WTC11 (cell line): ENCODE measurements around the gene RAD51. TPM values are rescaled to one million over a fixed set of nuclear protein-coding genes. Genes with fewer than 3 reads are reported as not detected.

Source experiments
- ATAC-seq: fragments of 200-7000 bp; cut with Tn5 transposase; 2 replicates; pipeline ENCODE4 v1.10.0; 2021; ENCODE audit warnings: mild to moderate bottlenecking, moderate library complexity
- CTCF ChIA-PET: fragments of 300-600 bp; sonication (Branson Sonifier 250); formaldehyde crosslinking; loops from one replicate; lab custom pipeline; 2021; ENCODE audit warnings: antibody characterized with exemption; lab: Charles Lee
- POLR2A ChIA-PET: fragments of 350-600 bp; sonication (Branson Sonifier 250); formaldehyde crosslinking; loops from one replicate; lab custom pipeline; 2021; ENCODE audit warnings: antibody characterized with exemption; lab: Charles Lee
- DNase-seq: peaks from one replicate; pipeline ENCODE4 v3.0.0; 2021; ENCODE audit warnings: low spot score
- H3K27ac Mint-ChIP-seq: 2 replicates; pipeline ENCODE4 v1.8.0; 2021; ENCODE audit warnings: mixed read lengths
- H3K27me3 Mint-ChIP-seq: 2 replicates; pipeline ENCODE4 v1.8.0; 2021; ENCODE audit warnings: low read depth, mild to moderate bottlenecking, moderate library complexity, mixed read lengths
- H3K36me3 Mint-ChIP-seq: 2 replicates; pipeline ENCODE4 v1.8.0; 2021; ENCODE audit warnings: mixed read lengths
- H3K4me1 Mint-ChIP-seq: 2 replicates; pipeline ENCODE4 v1.8.0; 2022; ENCODE audit warnings: mixed read lengths
- H3K4me3 Mint-ChIP-seq: 2 replicates; pipeline ENCODE4 v1.8.0; 2021; ENCODE audit warnings: mild to moderate bottlenecking, moderate library complexity, mixed read lengths
- H3K9me3 Mint-ChIP-seq: 2 replicates; pipeline ENCODE4 v1.8.0; 2021; ENCODE audit warnings: mixed read lengths
- ELF4 ChIP-seq: sonication (generic); formaldehyde crosslinking; IDR thresholded peaks from 2 replicates; pipeline ENCODE4 v1.8.1; 2022; ENCODE audit warnings: low read depth, mild to moderate bottlenecking, moderate library complexity, missing genetic modification reagents
- GABPB1 ChIP-seq: sonication (generic); formaldehyde crosslinking; IDR thresholded peaks from 2 replicates; pipeline ENCODE4 v1.8.1; 2023; ENCODE audit warnings: mild to moderate bottlenecking, missing genetic modification reagents
- NR1H2 ChIP-seq: sonication (generic); formaldehyde crosslinking; IDR thresholded peaks from 2 replicates; pipeline ENCODE4 v1.9.0; 2021; ENCODE audit warnings: mild to moderate bottlenecking, moderate library complexity, missing genetic modification reagents
- PRRX2 ChIP-seq: fragments of 250-450 bp; sonication (Bioruptor Pico); IDR thresholded peaks from 2 replicates; pipeline ENCODE4 v1.8.0; 2021; ENCODE audit warnings: mild to moderate bottlenecking
- RORB ChIP-seq: fragments of 250-450 bp; sonication (Bioruptor Pico); IDR thresholded peaks from 2 replicates; pipeline ENCODE4 v1.9.0; 2021; ENCODE audit warnings: mild to moderate bottlenecking
- SMAD3 ChIP-seq: sonication (generic); formaldehyde crosslinking; IDR thresholded peaks from 2 replicates; pipeline ENCODE4 v1.8.0; 2022; ENCODE audit warnings: missing genetic modification reagents, mild to moderate bottlenecking, borderline replicate concordance
- ZNF121 ChIP-seq: sonication (generic); formaldehyde crosslinking; IDR thresholded peaks from 2 replicates; pipeline ENCODE4 v1.8.0; 2023; ENCODE audit warnings: missing genetic modification reagents
- ZNF423 ChIP-seq: fragments of 250-450 bp; sonication (Bioruptor Pico); IDR thresholded peaks from 2 replicates; pipeline ENCODE4 v2.1.2; 2022; ENCODE audit warnings: mild to moderate bottlenecking, moderate library complexity
- total RNA-seq: library from RNA; stranded (reverse); gene quantifications from 3 replicates; pipeline ENCODE4 v1.2.3, GENCODE V29; 2021
- TF ChIP-seq, protein P1 (sequence below): sonication (generic); formaldehyde crosslinking; conservative IDR thresholded peaks from 2 replicates; pipeline ENCODE4 v1.8.1; 2023; ENCODE audit warnings: mild to moderate bottlenecking, low read depth, missing genetic modification reagents, moderate library complexity
- TF ChIP-seq, protein P2 (sequence below): sonication (generic); formaldehyde crosslinking; IDR thresholded peaks from 2 replicates; pipeline ENCODE4 v1.8.1; 2022; ENCODE audit warnings: low read depth, missing genetic modification reagents, borderline replicate concordance
- TF ChIP-seq, protein P3 (sequence below): sonication (generic); formaldehyde crosslinking; IDR thresholded peaks from 2 replicates; pipeline ENCODE4 v1.8.1; 2023; ENCODE audit warnings: mild to moderate bottlenecking, moderate library complexity, missing genetic modification reagents
- TF ChIP-seq, protein P4 (sequence below): sonication (generic); formaldehyde crosslinking; IDR thresholded peaks from 2 replicates; pipeline ENCODE4 v1.8.1; 2023; ENCODE audit warnings: mild to moderate bottlenecking, missing genetic modification reagents
- TF ChIP-seq, protein P5 (sequence below): sonication (generic); formaldehyde crosslinking; IDR thresholded peaks from 2 replicates; pipeline ENCODE4 v1.8.0; 2023; ENCODE audit warnings: missing genetic modification reagents, mild to moderate bottlenecking, borderline replicate concordance
- TF ChIP-seq, protein P6 (sequence below): fragments of 250-450 bp; sonication (Bioruptor Pico); IDR thresholded peaks from 2 replicates; pipeline ENCODE4 v1.9.0; 2021; ENCODE audit warnings: mild to moderate bottlenecking
- TF ChIP-seq, protein P7 (sequence below): fragments of 250-450 bp; sonication (Bioruptor Pico); IDR thresholded peaks from 2 replicates; pipeline ENCODE4 v2.1.2; 2022; ENCODE audit warnings: mild to moderate bottlenecking, moderate library complexity

RAD51 gene
- total RNA-seq, 1 experiment from 2014 or later: 36.4 TPM

DNA sequence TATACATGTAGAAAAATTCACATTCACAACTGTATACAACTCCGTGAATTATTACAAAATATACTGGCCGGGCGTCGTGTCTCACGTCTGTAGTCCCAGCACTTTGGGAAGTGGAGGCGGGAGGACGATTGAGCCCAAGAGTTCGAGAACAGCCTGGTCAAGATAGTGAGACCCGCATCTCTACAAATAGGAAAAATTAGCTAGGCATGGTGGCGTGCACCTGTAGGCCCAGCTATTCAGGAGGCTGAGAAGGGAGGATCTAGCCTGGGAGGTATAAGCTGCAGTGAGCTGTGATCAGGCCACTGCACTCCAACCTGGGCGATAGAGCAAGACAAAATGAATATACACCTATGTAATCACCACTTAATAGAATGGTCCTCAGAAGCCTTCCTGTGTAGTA, 1.3 kb downstream of the RAD51 start:
- no peaks in the 10 kb centered on the region for H3K27me3 Mint-ChIP-seq
- H3K9me3 Mint-ChIP-seq: no peaks in the 10 kb centered on the region
- H3K36me3 Mint-ChIP-seq: peaks cover 34% of the 10 kb centered on the region
- DNase-seq (no peak), ATAC-seq (no peak)
- TF ChIP-seq PRRX2 (CRISPR knock-in tag) (no peak), ZNF121 (CRISPR knock-in tag) (peak; percentile 67; the same call in 1 of the 2 replicates), RORB (CRISPR knock-in tag) (no peak)
- POLR2A ChIA-PET: interaction anchor here (2.5 kb wide), 1 partner anchor 198 kb away, joined by 13 read pairs; the partner anchor contains the start of gene VPS18
- H3K4me3 Mint-ChIP-seq: peak overlapping the region; percentile 97
- H3K4me1 Mint-ChIP-seq: peaks cover 10% of the 10 kb centered on the region
- CTCF ChIA-PET: interaction anchor here (0.5 kb wide), 1 partner anchor 107 kb away, joined by 5 read pairs; no protein-coding TSS in a partner anchor
- no peak overlapping the region for H3K27ac Mint-ChIP-seq

DNA sequence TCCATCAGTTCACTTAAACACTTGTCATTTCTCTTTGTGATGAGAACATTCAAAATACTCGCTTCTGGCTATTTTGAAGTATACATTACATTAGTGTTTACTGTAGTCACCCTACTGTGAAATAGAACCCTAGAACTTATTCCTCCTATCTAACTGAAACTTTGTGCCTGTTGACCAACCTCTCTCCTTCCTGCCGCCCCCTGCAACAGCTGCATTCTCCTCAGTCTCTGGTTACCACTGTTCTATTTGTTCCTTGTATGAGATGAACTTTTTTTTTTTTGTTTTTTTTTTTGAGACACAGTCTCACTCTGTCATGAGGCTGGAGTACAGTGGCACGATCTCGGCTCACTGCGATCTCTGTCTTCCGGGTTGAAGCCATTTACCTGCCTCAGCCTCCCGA, 2.9 kb downstream of the RAD51 start:
- CTCF ChIA-PET: no interaction called here
- H3K27ac Mint-ChIP-seq: no peak overlapping the region
- H3K36me3 Mint-ChIP-seq: peaks cover 43% of the 10 kb centered on the region
- no peak for TF ChIP-seq GABPB1
- TF ChIP-seq, protein P1, sequence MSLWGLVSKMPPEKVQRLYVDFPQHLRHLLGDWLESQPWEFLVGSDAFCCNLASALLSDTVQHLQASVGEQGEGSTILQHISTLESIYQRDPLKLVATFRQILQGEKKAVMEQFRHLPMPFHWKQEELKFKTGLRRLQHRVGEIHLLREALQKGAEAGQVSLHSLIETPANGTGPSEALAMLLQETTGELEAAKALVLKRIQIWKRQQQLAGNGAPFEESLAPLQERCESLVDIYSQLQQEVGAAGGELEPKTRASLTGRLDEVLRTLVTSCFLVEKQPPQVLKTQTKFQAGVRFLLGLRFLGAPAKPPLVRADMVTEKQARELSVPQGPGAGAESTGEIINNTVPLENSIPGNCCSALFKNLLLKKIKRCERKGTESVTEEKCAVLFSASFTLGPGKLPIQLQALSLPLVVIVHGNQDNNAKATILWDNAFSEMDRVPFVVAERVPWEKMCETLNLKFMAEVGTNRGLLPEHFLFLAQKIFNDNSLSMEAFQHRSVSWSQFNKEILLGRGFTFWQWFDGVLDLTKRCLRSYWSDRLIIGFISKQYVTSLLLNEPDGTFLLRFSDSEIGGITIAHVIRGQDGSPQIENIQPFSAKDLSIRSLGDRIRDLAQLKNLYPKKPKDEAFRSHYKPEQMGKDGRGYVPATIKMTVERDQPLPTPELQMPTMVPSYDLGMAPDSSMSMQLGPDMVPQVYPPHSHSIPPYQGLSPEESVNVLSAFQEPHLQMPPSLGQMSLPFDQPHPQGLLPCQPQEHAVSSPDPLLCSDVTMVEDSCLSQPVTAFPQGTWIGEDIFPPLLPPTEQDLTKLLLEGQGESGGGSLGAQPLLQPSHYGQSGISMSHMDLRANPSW (CRISPR knock-in tag): no peak
- TF ChIP-seq, protein P2, sequence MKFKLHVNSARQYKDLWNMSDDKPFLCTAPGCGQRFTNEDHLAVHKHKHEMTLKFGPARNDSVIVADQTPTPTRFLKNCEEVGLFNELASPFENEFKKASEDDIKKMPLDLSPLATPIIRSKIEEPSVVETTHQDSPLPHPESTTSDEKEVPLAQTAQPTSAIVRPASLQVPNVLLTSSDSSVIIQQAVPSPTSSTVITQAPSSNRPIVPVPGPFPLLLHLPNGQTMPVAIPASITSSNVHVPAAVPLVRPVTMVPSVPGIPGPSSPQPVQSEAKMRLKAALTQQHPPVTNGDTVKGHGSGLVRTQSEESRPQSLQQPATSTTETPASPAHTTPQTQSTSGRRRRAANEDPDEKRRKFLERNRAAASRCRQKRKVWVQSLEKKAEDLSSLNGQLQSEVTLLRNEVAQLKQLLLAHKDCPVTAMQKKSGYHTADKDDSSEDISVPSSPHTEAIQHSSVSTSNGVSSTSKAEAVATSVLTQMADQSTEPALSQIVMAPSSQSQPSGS (CRISPR knock-in tag): no peak
- no peak for TF ChIP-seq SMAD3 (CRISPR knock-in tag)
- TF ChIP-seq, protein P3, sequence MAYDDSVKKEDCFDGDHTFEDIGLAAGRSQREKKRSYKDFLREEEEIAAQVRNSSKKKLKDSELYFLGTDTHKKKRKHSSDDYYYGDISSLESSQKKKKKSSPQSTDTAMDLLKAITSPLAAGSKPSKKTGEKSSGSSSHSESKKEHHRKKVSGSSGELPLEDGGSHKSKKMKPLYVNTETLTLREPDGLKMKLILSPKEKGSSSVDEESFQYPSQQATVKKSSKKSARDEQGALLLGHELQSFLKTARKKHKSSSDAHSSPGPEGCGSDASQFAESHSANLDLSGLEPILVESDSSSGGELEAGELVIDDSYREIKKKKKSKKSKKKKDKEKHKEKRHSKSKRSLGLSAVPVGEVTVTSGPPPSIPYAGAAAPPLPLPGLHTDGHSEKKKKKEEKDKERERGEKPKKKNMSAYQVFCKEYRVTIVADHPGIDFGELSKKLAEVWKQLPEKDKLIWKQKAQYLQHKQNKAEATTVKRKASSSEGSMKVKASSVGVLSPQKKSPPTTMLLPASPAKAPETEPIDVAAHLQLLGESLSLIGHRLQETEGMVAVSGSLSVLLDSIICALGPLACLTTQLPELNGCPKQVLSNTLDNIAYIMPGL: no peak
- TF ChIP-seq RORB (CRISPR knock-in tag): no peak
- TF ChIP-seq, protein P4, sequence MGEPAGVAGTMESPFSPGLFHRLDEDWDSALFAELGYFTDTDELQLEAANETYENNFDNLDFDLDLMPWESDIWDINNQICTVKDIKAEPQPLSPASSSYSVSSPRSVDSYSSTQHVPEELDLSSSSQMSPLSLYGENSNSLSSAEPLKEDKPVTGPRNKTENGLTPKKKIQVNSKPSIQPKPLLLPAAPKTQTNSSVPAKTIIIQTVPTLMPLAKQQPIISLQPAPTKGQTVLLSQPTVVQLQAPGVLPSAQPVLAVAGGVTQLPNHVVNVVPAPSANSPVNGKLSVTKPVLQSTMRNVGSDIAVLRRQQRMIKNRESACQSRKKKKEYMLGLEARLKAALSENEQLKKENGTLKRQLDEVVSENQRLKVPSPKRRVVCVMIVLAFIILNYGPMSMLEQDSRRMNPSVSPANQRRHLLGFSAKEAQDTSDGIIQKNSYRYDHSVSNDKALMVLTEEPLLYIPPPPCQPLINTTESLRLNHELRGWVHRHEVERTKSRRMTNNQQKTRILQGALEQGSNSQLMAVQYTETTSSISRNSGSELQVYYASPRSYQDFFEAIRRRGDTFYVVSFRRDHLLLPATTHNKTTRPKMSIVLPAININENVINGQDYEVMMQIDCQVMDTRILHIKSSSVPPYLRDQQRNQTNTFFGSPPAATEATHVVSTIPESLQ (CRISPR knock-in tag): no peak
- H3K4me1 Mint-ChIP-seq: peaks cover 10% of the 10 kb centered on the region
- DNase-seq: no peak
- no peak for ATAC-seq
- H3K4me3 Mint-ChIP-seq: no peak overlapping the region
- POLR2A ChIA-PET: no interaction called here
- no peaks in the 10 kb centered on the region for H3K9me3 Mint-ChIP-seq
- no peaks in the 10 kb centered on the region for H3K27me3 Mint-ChIP-seq

DNA sequence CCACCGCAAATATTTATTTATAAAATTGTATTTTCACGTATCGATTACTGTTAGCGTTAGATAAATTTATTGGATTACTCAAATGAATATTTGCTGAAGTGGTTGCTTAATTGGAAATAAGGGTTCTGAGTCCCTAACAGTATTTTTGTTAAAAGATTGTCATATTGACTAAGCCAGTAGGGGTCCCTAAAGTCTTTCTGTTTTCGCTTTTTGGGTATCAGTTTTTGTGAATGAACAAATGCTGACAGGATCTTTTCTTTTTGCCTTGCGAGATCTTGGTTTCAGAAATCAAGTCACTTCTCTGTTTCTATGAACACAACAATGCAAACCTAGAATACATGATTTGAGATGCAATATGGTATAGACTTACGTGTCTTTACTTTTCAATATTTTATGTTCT, 7.1 kb downstream of the RAD51 start:
- Mint-ChIP-seq H3K4me1 (no peaks in the 10 kb centered on the region), H3K4me3 (no peak overlapping the region), H3K36me3 (peaks cover 60% of the 10 kb centered on the region), H3K9me3 (no peaks in the 10 kb centered on the region), H3K27me3 (no peaks in the 10 kb centered on the region), H3K27ac (0 out of 2 replicates have a peak overlapping the region, but pooled peaks have one; percentile 81)
- DNase-seq (no peak), ATAC-seq (no peak)
- ChIA-PET CTCF (interaction anchor here (0.7 to 1.5 kb wide), 2 partner anchors 44 to 157 kb away, joined by 3 to 5 read pairs; no protein-coding TSS in a partner anchor), POLR2A (interaction anchor here (0.6 kb wide), 1 partner anchor 22 kb away, joined by 3 read pairs; no protein-coding TSS in a partner anchor)
- TF ChIP-seq, protein P5, sequence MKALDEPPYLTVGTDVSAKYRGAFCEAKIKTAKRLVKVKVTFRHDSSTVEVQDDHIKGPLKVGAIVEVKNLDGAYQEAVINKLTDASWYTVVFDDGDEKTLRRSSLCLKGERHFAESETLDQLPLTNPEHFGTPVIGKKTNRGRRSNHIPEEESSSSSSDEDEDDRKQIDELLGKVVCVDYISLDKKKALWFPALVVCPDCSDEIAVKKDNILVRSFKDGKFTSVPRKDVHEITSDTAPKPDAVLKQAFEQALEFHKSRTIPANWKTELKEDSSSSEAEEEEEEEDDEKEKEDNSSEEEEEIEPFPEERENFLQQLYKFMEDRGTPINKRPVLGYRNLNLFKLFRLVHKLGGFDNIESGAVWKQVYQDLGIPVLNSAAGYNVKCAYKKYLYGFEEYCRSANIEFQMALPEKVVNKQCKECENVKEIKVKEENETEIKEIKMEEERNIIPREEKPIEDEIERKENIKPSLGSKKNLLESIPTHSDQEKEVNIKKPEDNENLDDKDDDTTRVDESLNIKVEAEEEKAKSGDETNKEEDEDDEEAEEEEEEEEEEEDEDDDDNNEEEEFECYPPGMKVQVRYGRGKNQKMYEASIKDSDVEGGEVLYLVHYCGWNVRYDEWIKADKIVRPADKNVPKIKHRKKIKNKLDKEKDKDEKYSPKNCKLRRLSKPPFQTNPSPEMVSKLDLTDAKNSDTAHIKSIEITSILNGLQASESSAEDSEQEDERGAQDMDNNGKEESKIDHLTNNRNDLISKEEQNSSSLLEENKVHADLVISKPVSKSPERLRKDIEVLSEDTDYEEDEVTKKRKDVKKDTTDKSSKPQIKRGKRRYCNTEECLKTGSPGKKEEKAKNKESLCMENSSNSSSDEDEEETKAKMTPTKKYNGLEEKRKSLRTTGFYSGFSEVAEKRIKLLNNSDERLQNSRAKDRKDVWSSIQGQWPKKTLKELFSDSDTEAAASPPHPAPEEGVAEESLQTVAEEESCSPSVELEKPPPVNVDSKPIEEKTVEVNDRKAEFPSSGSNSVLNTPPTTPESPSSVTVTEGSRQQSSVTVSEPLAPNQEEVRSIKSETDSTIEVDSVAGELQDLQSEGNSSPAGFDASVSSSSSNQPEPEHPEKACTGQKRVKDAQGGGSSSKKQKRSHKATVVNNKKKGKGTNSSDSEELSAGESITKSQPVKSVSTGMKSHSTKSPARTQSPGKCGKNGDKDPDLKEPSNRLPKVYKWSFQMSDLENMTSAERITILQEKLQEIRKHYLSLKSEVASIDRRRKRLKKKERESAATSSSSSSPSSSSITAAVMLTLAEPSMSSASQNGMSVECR: no peak
- TF ChIP-seq ZNF423 (CRISPR knock-in tag) (no peak), NR1H2 (no peak), ELF4 (CRISPR knock-in tag) (no peak)
- TF ChIP-seq, protein P6, sequence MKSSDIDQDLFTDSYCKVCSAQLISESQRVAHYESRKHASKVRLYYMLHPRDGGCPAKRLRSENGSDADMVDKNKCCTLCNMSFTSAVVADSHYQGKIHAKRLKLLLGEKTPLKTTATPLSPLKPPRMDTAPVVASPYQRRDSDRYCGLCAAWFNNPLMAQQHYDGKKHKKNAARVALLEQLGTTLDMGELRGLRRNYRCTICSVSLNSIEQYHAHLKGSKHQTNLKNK: no peak
- TF ChIP-seq, protein P7, sequence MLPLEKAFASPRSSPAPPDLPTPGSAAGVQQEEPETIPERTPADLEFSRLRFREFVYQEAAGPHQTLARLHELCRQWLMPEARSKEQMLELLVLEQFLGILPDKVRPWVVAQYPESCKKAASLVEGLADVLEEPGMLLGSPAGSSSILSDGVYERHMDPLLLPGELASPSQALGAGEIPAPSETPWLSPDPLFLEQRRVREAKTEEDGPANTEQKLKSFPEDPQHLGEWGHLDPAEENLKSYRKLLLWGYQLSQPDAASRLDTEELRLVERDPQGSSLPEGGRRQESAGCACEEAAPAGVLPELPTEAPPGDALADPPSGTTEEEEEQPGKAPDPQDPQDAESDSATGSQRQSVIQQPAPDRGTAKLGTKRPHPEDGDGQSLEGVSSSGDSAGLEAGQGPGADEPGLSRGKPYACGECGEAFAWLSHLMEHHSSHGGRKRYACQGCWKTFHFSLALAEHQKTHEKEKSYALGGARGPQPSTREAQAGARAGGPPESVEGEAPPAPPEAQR (CRISPR knock-in tag): no peak
